ENCODE results near the gene RNF217. TPM values are rescaled to one million over a fixed set of nuclear protein-coding genes. Genes with fewer than 3 reads are reported as not detected.

The RNF217 gene
- total and polyA plus RNA-seq, 10 of the 15 experiments (the other 5 are each of a cell fraction or from before 2014, with no cell fraction given), result under 0.01 to 11.7 (median 0.04) TPM; not detected in 3

- POLR2A ChIA-PET, result no interaction called here
- H3K4me1 ChIP-seq (ENCODE audit: control insufficient read depth, insufficient read depth, low read length), result no peaks in the 10 kb centered on the region
- no peaks in the 10 kb centered on the region for H4K20me1 ChIP-seq (ENCODE audit: control insufficient read depth, insufficient read depth)
- DNase-seq (ENCODE audit: low read depth, low spot score) (no peak), ATAC-seq (no peak), FAIRE-seq (no peak)
- no peak overlapping the region for H3K9ac ChIP-seq (ENCODE audit: control insufficient read depth, insufficient read depth, low read length)
- no TSS peak for BruUV-seq (replicated peaks)
- H3K9me3 ChIP-seq (replicated peaks; ENCODE audit: control insufficient read depth, insufficient read depth, low read length), result no peaks in the 10 kb centered on the region
- RAD21 ChIA-PET (ENCODE audit: unreplicated experiment), result no interaction called here
- SMC1A ChIA-PET (ENCODE audit: uncharacterized antibody, unreplicated experiment), result interaction anchor here (1.7 kb wide), 1 partner anchor 16 kb away, joined by 5 read pairs; no protein-coding TSS in a partner anchor
- WGBS (ENCODE audit: insufficient coverage, insufficient replicate concordance, low lambda C conversion rate, missing lambda C conversion rate), result 38% methylated on average over 4 of the region's 4 CpGs
- CTCF ChIA-PET, result interaction anchor here (1.6 kb wide), 1 partner anchor 16 kb away, joined by 10 read pairs; no protein-coding TSS in a partner anchor
- H3K4me3 ChIP-seq, result no peak overlapping the region
- no peak overlapping the region for H2AFZ ChIP-seq (ENCODE audit: control insufficient read depth, low read depth, low read length)
- in situ Hi-C loops (cut with MboI), result no loop called here
- no peak for TF ChIP-seq IKZF1 (conservative IDR thresholded peaks at IDR 0.05)
- TF ChIP-seq HDAC6 (IDR thresholded peaks at IDR 0.05; ENCODE audit: unreplicated experiment), result no peak
- TF ChIP-seq ZSCAN29 (IDR thresholded peaks at IDR 0.05), result no peak
- no peak for TF ChIP-seq KDM1A (IDR thresholded peaks at IDR 0.05; ENCODE audit: borderline replicate concordance)
- TF ChIP-seq NFIC (IDR thresholded peaks at IDR 0.05; ENCODE audit: low read depth, low read length), result no peak
- TF ChIP-seq MYB (IDR thresholded peaks at IDR 0.05; ENCODE audit: borderline replicate concordance, low read depth, low read length), result no peak
- TF ChIP-seq ASH2L (IDR thresholded peaks at IDR 0.05; ENCODE audit: borderline replicate concordance, low read depth), result no peak
- TF ChIP-seq BRCA1 (IDR thresholded peaks at IDR 0.05; ENCODE audit: low read depth, low read length), result no peak
- TF ChIP-seq YY1 (IDR thresholded peaks at IDR 0.05; ENCODE audit: low read depth, low read length), result no peak
- no peak for TF ChIP-seq MTA3 (IDR thresholded peaks at IDR 0.05; ENCODE audit: borderline replicate concordance, low read length)
- TF ChIP-seq HCFC1 (IDR thresholded peaks at IDR 0.05; ENCODE audit: low read length), result no peak
- TF ChIP-seq BHLHE40 (IDR thresholded peaks at IDR 0.05; ENCODE audit: borderline replicate concordance in 1 of 2, low read depth in 2 of 2, low read length in 1 of 2), result no peak
- no peak for TF ChIP-seq EZH2 (IDR thresholded peaks at IDR 0.05; ENCODE audit: borderline replicate concordance, control insufficient read depth, low read depth, low read length)
- H3K79me2 ChIP-seq (ENCODE audit: control insufficient read depth, insufficient read depth, low read length), result no peaks in the 10 kb centered on the region
- no peak overlapping the region for H3K4me2 ChIP-seq (ENCODE audit: control insufficient read depth, insufficient read depth)
- no peaks in the 10 kb centered on the region for H3K36me3 ChIP-seq (ENCODE audit: control insufficient read depth in 2 of 2, insufficient read depth in 2 of 2, low read length in 1 of 2)
- H3K27me3 ChIP-seq (replicated peaks in 1 of 2; ENCODE audit: control insufficient read depth in 2 of 2, insufficient read depth in 2 of 2, low read length in 1 of 2), result peaks cover 1 to 3% of the 10 kb centered on the region in 2 experiments
- H3K27ac ChIP-seq (ENCODE audit: control insufficient read depth, insufficient read depth), result no peak overlapping the region
- intact Hi-C loops (cut with micrococcal nuclease; ENCODE audit: unreplicated experiment), result no loop called here
Observed at GRCh38 chr6:125098253-125098652, 136.0 kb downstream of the RNF217 start.
